Neural cell (in vitro differentiated cells): ENCODE measurements around the gene ARMC9. TPM values are rescaled to one million over a fixed set of nuclear protein-coding genes. Genes with fewer than 3 reads are reported as not detected.

ENCODE experiments used
- H2AFZ ChIP-seq: fragments of 200-600, 300-800 bp; sonication (generic), shearing (Covaris generic); 2 replicates; pipeline ENCODE4 v1.6.0; 2014; ENCODE audit warnings: low read depth, mild to moderate bottlenecking, antibody characterized with exemption, low read length, moderate library complexity
- H3F3A ChIP-seq: fragments of 200-600 bp; shearing (Covaris generic); 2 replicates; pipeline ENCODE4 v1.6.1; 2016; ENCODE audit warnings: mild to moderate bottlenecking, moderate library complexity, mixed read lengths, antibody characterized with exemption, low read length; ENCODE audit not compliant: insufficient read depth, poor library complexity, severe bottlenecking
- H3K27ac ChIP-seq: fragments of 200-600, 300-800 bp; sonication (generic), shearing (Covaris generic); 2 replicates; pipeline ENCODE4 v1.5.1; 2014; ENCODE audit warnings: mild to moderate bottlenecking, low read length, moderate library complexity
- H3K27me3 ChIP-seq: fragments of 300-800, 200-600 bp; sonication (generic), shearing (Covaris generic); 2 replicates; pipeline ENCODE4 v1.6.0; 2014; ENCODE audit warnings: mild to moderate bottlenecking, low read depth, low read length, moderate library complexity; ENCODE audit not compliant: insufficient read depth
- H3K36me3 ChIP-seq: fragments of 300-800, 200-600 bp; sonication (generic), shearing (Covaris generic); 2 replicates; pipeline ENCODE4 v1.5.1; 2014; ENCODE audit warnings: mild to moderate bottlenecking, antibody characterized with exemption, low read length, moderate library complexity; ENCODE audit not compliant: insufficient read depth
- H3K4me2 ChIP-seq: fragments of 300-800, 200-600 bp; sonication (generic), shearing (Covaris generic); 2 replicates; pipeline ENCODE4 v1.6.0; 2014; ENCODE audit warnings: mild to moderate bottlenecking, low read length
- H3K4me3 ChIP-seq: fragments of 300-800, 200-600 bp; sonication (generic), shearing (Covaris generic); 2 replicates; pipeline ENCODE4 v1.5.1; 2014; ENCODE audit warnings: mild to moderate bottlenecking, low read length, moderate library complexity
- H3K79me2 ChIP-seq: fragments of 200-600 bp; shearing (Covaris generic); replicated peaks from 2 replicates; pipeline ENCODE4 v1.6.0; 2014; ENCODE audit warnings: mild to moderate bottlenecking, low read length, moderate library complexity; ENCODE audit not compliant: insufficient read depth
- H3K9ac ChIP-seq: fragments of 300-800, 200-600 bp; sonication (generic), shearing (Covaris generic); 2 replicates; pipeline ENCODE4 v1.6.1; 2016; ENCODE audit warnings: mild to moderate bottlenecking, low read length, mixed read lengths
- H3K9me2 ChIP-seq: fragments of 200-600 bp; shearing (Covaris generic); 2 replicates; pipeline ENCODE4 v1.6.1; 2016; ENCODE audit warnings: mild to moderate bottlenecking, low read length, mixed read lengths; ENCODE audit not compliant: insufficient read depth
- H3K9me3 ChIP-seq: fragments of 200-600, 300-800 bp; sonication (generic), shearing (Covaris generic); 2 replicates; pipeline ENCODE4 v1.6.1; 2016; ENCODE audit warnings: mild to moderate bottlenecking, mixed run types, low read length, moderate library complexity, mixed read lengths
- H4K20me1 ChIP-seq: fragments of 200-600 bp; shearing (Covaris generic); 2 replicates; pipeline ENCODE4 v1.6.1; 2016; ENCODE audit warnings: mild to moderate bottlenecking, mixed run types; ENCODE audit not compliant: insufficient read depth
- CTCF ChIP-seq: fragments of 450-650 bp; IDR thresholded peaks from 2 replicates; pipeline ENCODE4 v1.5.1; 2014; ENCODE audit warnings: antibody characterized with exemption, mild to moderate bottlenecking, moderate library complexity; ENCODE audit not compliant: poor library complexity, severe bottlenecking
- EP300 ChIP-seq: fragments of 450-650 bp; conservative IDR thresholded peaks from 2 replicates; pipeline ENCODE4 v1.6.1; 2014; ENCODE audit warnings: antibody characterized with exemption, mild to moderate bottlenecking, moderate library complexity; ENCODE audit not compliant: poor library complexity, severe bottlenecking
- EZH2 ChIP-seq: fragments of 200-600, 300-800 bp; shearing (Covaris generic), sonication (generic); IDR thresholded peaks from 2 replicates; pipeline ENCODE4 v1.6.1; 2014; ENCODE audit warnings: antibody characterized with exemption, low read length, borderline replicate concordance, mild to moderate bottlenecking; ENCODE audit not compliant: insufficient read depth, poor library complexity, severe bottlenecking
- MXI1 ChIP-seq: fragments of 450-650 bp; conservative IDR thresholded peaks from 2 replicates; pipeline ENCODE4 v1.6.1; 2014; ENCODE audit warnings: antibody characterized with exemption, mild to moderate bottlenecking; ENCODE audit not compliant: poor library complexity, severe bottlenecking
- POLR2AphosphoS5 ChIP-seq: IDR thresholded peaks from 2 replicates; pipeline ENCODE4 v1.6.1; 2012
- RAD21 ChIP-seq: fragments of 450-650 bp; conservative IDR thresholded peaks from 2 replicates; pipeline ENCODE4 v1.6.1; 2014; ENCODE audit warnings: antibody characterized with exemption, mild to moderate bottlenecking, moderate library complexity
- REST ChIP-seq: IDR thresholded peaks from 2 replicates; pipeline ENCODE4 v1.6.1; 2012; ENCODE audit warnings: borderline replicate concordance
- SMC3 ChIP-seq: fragments of 450-650 bp; conservative IDR thresholded peaks from 2 replicates; pipeline ENCODE4 v1.6.1; 2014; ENCODE audit warnings: antibody characterized with exemption, mild to moderate bottlenecking, moderate library complexity; ENCODE audit not compliant: poor library complexity
- TAF1 ChIP-seq: IDR thresholded peaks from 2 replicates; pipeline ENCODE4 v1.6.1; 2012; ENCODE audit warnings: low read depth
- polyA plus RNA-seq: library from polyadenylated mRNA; depleted of rRNA; stranded (reverse); fragments of >200 nt; gene quantifications from 2 replicates; pipeline ENCODE4 v1.2.3, GENCODE V29; 2014

The ARMC9 gene
- polyA plus RNA-seq, 1 donor from 2014 or later, result 13.9 TPM

- Histone ChIP-seq H3K9me3 (no peaks in the 10 kb centered on the region), H3K36me3 (no peaks in the 10 kb centered on the region), H2AFZ (no peak overlapping the region), H3K9ac (no peak overlapping the region), H3F3A (no peaks in the 10 kb centered on the region), H3K27me3 (no peaks in the 10 kb centered on the region), H3K79me2 (no peaks in the 10 kb centered on the region), H3K27ac (no peak overlapping the region), H3K4me3 (no peak overlapping the region), H4K20me1 (no peaks in the 10 kb centered on the region), H3K4me2 (no peak overlapping the region), H3K9me2 (no peaks in the 10 kb centered on the region)
- no peak for TF ChIP-seq REST
- TF ChIP-seq TAF1, result no peak
- TF ChIP-seq CTCF, result no peak
- TF ChIP-seq RAD21, result no peak
- no peak for TF ChIP-seq EZH2
- TF ChIP-seq SMC3, result no peak
- no peak for TF ChIP-seq EP300
- TF ChIP-seq POLR2AphosphoS5, result no peak
- no peak for TF ChIP-seq MXI1
Measured at GRCh38 chr2:231246171-231246842, 47.9 kb downstream of the ARMC9 start.

- no peak overlapping the region for H3K27ac ChIP-seq
Measured at GRCh38 chr2:231250146-231250545, 51.7 kb downstream of the ARMC9 start.

More at GRCh38 chr2:231250146-231250545, 51.7 kb downstream of the ARMC9 start:
- Histone ChIP-seq H3K9me3 (no peaks in the 10 kb centered on the region), H3K79me2 (no peaks in the 10 kb centered on the region), H3K36me3 (no peaks in the 10 kb centered on the region), H4K20me1 (no peaks in the 10 kb centered on the region), H3K27me3 (no peaks in the 10 kb centered on the region), H3F3A (no peaks in the 10 kb centered on the region), H3K9me2 (no peaks in the 10 kb centered on the region), H3K9ac (no peak overlapping the region), H3K4me2 (no peak overlapping the region), H3K4me3 (no peak overlapping the region), H2AFZ (no peak overlapping the region)
- no peak for TF ChIP-seq MXI1
- TF ChIP-seq TAF1, result no peak
- no peak for TF ChIP-seq CTCF
- no peak for TF ChIP-seq EP300
- TF ChIP-seq RAD21, result no peak
- TF ChIP-seq EZH2, result no peak
- no peak for TF ChIP-seq SMC3
- no peak for TF ChIP-seq POLR2AphosphoS5
- no peak for TF ChIP-seq REST
